Neural progenitor cell (in vitro differentiated cells): Measurements from ENCODE around the gene ACP4.
"Not testable (repeated sequence)": the region's sequence is repeated elsewhere in the genome, so short reads cannot be mapped to it uniquely, and the experiment has no call there.

Source experiments
- CTCF ChIP-seq: fragments of 200-600 bp; sonication (generic); IDR thresholded peaks from 2 replicates; pipeline ENCODE4 v1.5.1; 2017; ENCODE audit warnings: antibody characterized with exemption, mild to moderate bottlenecking
- EZH2 ChIP-seq: fragments of 200-600 bp; sonication (generic); IDR thresholded peaks from 2 replicates; pipeline ENCODE4 v1.6.1; 2017; ENCODE audit warnings: antibody characterized with exemption, mild to moderate bottlenecking, moderate library complexity

- not testable (repeated sequence) for TF ChIP-seq CTCF, EZH2
These were observed 6.4 kb upstream of the ACP4 start for GRCh38 chr19:50783848-50784152.
